GM10266 (cell line): ENCODE results near the gene MDP1.

Experiments used
- DNase-seq: peaks from one replicate; pipeline ENCODE4 v3.0.0; 2012; ENCODE audit errors: extremely low spot score
- TF ChIP-seq, protein P1 (sequence below): IDR thresholded peaks from 2 replicates; pipeline ENCODE4 v1.5.1; 2012; ENCODE audit warnings: mild to moderate bottlenecking, low read depth; ENCODE audit not compliant: control insufficient read depth, insufficient read depth; ENCODE audit errors: missing control alignments

Gene MDP1

DNA sequence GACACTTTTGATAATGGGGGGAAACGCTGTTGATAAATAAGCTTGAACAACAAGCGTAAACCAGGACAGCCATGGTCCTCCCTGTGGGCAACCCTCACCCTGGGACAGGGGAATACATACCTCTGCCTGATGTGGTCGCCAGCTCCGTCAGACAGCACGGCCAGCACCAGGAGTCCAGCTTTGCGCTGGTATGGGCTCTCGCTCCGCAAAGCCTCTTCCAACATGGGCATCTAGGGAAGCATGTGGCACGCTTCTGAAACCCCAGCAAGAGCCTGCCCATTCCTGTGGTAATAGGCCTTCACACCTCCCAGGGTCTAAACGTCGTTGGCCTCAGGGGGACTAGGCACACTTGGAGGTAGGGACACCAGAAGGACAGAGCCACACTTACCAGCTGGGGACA lies 30.1 kb downstream of the MDP1 start:
- no peak for DNase-seq
- TF ChIP-seq, protein P1, sequence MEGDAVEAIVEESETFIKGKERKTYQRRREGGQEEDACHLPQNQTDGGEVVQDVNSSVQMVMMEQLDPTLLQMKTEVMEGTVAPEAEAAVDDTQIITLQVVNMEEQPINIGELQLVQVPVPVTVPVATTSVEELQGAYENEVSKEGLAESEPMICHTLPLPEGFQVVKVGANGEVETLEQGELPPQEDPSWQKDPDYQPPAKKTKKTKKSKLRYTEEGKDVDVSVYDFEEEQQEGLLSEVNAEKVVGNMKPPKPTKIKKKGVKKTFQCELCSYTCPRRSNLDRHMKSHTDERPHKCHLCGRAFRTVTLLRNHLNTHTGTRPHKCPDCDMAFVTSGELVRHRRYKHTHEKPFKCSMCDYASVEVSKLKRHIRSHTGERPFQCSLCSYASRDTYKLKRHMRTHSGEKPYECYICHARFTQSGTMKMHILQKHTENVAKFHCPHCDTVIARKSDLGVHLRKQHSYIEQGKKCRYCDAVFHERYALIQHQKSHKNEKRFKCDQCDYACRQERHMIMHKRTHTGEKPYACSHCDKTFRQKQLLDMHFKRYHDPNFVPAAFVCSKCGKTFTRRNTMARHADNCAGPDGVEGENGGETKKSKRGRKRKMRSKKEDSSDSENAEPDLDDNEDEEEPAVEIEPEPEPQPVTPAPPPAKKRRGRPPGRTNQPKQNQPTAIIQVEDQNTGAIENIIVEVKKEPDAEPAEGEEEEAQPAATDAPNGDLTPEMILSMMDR, result no peak

DNA sequence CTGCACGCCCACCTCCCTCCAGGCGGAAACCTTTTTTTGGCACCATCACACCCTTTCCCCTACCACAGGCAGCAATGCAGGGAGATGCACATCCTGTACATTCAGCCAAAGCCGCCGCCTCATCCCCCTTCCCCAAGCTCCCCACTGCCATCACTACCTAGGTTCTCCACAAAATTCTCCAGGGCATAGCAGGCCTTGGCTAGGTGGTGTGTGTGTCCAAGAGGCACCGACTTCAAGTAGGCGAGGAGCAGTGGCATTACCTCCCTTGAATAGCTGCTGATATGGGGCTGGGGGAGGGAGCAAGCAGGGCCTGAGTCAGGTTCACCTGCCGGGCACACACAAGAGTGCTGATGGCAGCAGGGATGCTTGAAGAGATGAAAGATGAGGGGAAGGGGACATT lies 30.8 kb downstream of the MDP1 start:
- TF ChIP-seq, protein P1, result no peak
- no peak for DNase-seq

DNA sequence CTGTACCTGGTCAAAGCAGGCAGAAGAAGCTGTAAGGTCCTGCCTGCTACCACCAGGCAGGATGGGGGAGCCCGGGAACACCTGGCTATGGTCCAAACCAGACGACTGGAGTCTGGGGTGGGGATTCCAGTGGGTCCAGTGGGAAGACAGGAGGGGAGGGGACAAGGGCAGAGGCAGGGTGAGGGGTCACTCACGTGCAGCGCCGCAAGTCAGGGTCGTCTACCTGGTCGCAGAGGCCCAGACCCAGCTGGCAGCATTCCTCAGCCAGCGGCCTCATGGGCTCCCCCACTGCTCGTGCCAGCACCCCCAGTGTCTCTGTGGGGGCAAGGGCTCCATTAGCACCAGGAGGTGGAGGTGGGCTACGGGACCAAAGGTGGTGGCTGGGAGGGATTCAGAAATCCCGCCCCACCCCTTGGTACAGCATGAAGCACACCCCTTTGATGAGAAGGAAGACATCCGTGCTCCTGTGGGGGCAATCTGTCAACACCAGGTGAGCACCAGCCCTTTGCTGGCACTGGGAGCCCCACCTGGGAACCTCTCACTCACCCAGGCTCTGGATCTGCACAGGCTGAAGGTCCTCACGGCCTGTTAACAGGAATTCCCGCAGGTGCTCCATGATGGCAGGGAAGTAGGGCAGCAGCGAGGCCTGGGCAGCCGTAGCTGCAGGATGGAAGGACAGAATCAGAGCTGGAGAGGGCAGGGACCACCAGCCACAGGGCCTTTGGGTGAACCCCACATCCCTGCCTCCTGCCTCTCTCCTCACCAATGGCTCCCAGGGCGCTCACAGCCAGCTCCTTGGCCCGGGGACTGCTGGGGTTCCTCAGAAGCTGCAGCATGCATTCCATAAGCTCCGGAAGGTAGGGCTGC lies 31.5 kb downstream of the MDP1 start:
- TF ChIP-seq, protein P1, result no peak

DNA sequence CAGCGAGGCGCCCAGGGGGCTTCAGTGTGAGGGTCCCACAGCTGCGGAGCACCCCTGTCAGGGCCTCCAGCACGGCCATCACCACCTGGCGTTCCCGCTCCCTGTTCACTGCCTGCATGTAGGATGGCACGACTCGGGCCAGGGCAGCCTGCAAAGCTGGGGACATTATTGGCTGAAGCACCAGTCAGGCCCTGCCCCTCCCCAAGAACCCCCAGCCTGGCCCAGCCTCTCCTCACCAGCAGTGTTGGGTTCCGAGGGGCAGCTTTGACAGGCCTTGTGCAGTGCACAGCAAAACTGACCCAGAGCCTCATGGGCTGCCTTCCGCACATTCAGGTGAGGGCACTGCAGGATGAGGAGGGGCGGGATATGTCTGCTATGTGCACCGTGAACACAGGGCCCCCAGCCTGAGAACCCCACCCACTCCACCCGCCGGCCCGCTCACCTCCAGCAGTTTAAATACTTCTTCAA lies 32.8 kb downstream of the MDP1 start:
- no peak for DNase-seq
- TF ChIP-seq, protein P1, result no peak

More for the DNA sequence above, 31.5 kb downstream of the MDP1 start:
- DNase-seq, result no peak

DNA sequence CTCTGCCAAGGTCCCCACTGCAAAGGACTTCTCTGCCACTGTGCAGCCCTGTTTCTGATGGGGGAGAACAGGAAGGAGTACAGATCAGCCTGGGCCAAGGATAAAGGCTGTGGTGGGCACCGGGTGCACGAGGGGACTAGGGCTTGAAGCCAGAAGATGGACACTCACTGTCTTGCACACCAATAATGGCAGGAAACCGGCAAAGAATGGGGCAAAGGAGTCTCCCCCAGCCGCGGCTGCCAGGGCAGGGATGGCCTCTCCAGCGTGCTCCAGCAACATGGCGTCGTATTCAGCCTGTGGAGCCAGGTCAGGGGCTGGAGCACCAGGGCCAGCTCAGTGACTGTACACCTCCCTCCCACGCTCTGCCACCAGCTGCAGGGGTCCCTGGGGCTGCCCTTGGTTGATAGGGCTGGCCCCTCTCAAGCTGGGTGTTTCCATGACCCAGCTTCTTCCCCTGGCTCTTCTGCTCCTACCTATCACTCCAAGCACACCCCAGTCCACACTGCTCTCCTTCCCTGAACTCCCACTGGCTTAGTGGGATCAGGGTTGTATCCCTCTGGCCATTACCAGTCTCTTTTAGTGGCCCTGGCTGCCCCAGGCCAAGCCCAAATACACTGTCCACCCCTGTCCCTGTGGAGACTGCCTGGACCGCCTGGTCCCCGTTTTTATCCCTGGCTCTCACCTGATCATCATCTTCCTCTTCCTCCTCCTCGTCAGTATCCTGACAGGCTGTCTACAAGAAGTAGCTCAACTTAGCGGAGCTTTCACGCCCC lies 33.6 kb downstream of the MDP1 start:
- no peak for DNase-seq
- TF ChIP-seq, protein P1, result no peak

DNA sequence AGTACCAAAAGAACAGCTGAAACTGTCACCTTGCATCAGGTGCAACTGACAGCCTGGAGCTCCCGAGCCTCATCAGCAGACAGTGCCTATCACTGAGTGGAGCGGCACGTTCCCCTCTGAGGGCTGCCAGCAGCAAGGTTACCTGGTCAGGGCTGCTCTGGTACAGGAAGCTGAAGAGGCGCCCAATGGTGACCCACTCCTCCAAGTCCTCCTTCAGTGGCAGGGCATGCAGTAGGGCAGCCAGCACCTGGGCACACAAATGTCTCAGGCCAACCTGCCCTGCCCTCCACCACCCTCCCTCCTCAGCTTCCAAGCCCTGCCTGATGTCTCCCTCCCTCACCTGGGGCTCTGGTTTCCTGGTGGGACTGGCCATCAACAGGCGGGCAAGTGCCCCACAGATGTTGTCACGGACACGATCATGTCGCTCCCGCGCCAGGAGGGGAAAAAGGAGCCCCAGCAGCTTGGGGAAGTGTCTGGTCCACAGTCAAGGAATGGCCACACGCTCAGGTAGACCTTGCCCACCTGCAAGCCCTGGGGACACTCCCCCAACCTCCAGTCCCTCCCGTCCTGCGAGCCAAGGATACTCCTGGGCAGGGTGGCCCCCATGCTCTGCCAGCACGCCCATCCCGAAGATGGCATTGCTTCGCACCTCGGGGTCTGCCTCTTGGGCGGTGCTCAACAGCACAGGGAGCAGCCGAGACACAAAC lies 34.3 kb downstream of the MDP1 start:
- TF ChIP-seq, protein P1, result no peak
- DNase-seq, result no peak
